ENCODE data around the gene SLC50A1.
A peak's percentile ranks its signal among the peaks of the same experiment; 100 is the strongest.

SLC50A1 gene, protein sequence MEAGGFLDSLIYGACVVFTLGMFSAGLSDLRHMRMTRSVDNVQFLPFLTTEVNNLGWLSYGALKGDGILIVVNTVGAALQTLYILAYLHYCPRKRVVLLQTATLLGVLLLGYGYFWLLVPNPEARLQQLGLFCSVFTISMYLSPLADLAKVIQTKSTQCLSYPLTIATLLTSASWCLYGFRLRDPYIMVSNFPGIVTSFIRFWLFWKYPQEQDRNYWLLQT

DNA sequence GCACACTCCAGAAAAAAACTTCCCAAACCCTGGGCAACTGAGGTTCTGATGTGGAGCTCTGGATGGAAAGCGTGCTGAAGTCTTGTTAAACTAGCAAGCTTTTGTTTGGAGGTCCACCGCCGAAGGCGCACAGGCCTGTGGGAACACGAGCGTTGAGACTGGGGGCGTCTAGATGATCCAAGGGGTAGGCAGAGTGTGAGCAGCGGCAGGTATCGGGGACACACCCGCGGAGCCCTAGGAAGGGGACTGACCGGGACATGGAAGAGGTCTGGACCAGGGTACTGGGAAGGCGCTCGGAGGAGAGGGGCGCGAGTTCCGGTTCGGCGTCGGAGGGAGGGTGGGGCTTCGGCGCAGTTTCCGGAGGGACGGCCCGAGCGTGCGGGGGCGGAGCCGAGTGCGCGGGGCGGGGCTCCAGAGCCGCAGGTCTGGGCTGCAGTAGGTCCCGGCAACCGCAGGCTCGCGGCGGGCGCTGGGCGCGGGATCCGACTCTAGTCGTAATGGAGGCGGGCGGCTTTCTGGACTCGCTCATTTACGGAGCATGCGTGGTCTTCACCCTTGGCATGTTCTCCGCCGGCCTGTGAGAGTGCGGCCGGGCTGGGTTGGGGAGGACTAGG is at the start of gene SLC50A1:
SLC50A1 (plus strand) TSS at position 438 of the 614 bp plus-strand sequence; CDS start at position 498, 60 bp downstream.
- DNase-seq, result peak; percentile 42 to 95 (median 88)

GRCh38 chr1:155086128-155086741 is 49.4 kb upstream of the SLC50A1 start:
- DNase-seq, result peak in 39 of 51 donors; percentile 17 to 81 (median 46)

- no peak for DNase-seq
Observed at GRCh38 chr1:155086856-155087535, 48.7 kb upstream of the SLC50A1 start.

- peak in 46 of 51 donors; percentile 19 to 83 (median 61) for DNase-seq
Observed at GRCh38 chr1:155091071-155092051, 44.3 kb upstream of the SLC50A1 start.

DNA sequence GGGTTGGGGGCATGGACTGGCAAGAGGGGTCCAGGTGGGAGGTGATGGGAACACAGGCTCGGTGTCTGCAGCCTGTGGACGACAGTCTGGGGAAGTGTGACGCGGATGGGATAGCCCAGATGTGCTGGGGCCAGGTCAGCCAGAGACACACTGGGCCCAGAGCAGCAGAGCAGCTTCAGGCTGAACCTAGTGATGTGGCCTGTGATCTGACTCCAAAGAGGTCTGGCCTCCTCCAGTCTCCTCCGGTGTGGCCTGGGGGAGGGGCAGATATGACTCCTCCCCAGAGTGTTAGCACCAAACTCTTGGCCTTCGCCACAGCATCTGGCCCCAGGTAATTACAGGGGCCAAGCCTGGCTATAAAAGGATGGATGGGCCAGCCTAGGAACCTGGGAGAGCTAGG is 43.5 kb upstream of the SLC50A1 start:
- DNase-seq, result no peak

DNA sequence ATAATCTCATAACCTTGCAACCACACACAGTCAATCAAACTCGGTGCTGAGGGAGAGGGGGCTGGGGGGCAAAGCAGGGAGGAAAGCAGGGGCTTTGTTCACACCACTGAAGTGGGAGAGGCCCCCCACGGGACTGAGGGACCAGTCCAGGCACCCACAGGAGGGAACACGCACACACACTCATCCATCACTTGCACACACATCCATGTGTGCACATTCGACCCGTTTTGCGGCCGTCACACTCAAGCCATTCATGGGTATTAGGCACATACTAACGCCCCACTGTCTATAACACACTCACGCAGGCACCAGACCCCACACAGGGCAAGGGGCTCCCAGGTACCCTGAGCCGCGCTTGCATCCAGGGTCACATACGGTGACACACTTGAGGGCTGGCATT is 43.0 kb upstream of the SLC50A1 start:
- no peak for DNase-seq

DNA sequence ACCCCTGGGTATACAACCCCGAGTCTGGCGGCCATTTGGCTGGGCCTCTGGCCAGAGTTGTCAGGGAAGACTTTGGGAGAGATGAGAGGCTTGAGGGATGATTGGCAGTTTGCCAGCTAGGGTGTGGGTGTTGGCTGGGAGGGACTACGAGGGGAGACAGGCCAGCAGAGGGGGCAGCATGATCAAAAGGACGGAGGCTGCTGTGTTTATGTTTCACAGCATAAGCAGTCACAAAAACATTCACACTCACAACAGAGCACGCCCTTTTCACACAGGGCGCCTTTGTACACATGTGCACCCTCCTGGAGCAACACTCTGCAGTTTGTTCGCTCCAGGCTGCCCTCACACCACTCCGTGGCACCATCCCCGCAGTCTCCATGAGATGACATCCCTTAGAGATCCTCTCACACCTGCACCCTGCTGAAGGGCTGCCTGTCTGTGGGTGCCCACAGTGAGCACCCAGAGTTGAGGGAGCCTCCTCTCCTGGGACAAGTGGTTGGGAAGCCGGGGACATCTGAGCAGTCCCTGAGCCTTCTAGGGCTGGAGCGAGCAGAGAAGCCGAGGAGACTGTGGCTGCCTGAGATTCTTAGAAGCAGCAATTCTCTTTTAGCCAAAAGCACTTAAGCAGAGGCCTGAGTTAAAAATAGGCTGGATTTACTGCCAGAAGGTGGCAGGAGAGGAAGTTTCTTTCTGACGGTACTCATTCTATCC is 41.6 kb upstream of the SLC50A1 start:
- DNase-seq, result peak in 26 of 51 donors; percentile 16 to 79 (median 44)

DNA sequence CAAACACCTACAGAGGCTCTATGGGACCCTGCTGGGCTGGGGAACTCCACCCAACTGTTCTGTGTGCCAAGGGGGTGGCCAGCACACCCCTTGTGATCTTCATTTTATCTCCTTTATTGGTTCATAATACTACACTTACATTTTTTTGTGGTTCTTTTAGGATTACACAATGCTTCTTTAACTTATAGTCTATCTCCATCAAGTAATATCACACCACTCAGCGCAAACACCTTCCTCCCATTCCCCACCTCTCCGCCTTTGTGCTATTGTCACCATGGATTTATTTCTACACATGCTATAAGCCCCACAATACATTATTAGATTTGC is 41.1 kb upstream of the SLC50A1 start:
- no peak for DNase-seq

DNA sequence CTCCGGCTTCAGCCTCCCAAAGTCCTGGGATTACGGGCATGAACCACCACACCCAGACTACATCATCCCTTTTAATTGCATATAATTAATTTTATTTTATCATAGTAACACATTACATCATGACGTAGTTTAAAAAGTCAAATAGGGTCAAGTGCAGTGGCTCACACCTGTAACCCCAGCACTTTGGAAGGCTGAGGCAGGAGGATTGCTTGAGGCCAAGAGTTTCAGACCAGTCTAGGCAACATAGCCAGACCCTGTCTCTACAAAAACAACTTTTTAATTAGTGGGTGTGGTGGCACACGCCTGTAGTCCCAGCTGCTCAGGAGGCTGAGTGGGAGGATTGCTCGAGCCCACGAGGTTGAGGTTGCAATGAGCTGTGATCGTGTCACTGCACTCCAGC is 36.3 kb upstream of the SLC50A1 start:
- DNase-seq, result no peak

GRCh38 chr1:155103325-155103724 is 32.3 kb upstream of the SLC50A1 start:
- no peak for DNase-seq

DNA sequence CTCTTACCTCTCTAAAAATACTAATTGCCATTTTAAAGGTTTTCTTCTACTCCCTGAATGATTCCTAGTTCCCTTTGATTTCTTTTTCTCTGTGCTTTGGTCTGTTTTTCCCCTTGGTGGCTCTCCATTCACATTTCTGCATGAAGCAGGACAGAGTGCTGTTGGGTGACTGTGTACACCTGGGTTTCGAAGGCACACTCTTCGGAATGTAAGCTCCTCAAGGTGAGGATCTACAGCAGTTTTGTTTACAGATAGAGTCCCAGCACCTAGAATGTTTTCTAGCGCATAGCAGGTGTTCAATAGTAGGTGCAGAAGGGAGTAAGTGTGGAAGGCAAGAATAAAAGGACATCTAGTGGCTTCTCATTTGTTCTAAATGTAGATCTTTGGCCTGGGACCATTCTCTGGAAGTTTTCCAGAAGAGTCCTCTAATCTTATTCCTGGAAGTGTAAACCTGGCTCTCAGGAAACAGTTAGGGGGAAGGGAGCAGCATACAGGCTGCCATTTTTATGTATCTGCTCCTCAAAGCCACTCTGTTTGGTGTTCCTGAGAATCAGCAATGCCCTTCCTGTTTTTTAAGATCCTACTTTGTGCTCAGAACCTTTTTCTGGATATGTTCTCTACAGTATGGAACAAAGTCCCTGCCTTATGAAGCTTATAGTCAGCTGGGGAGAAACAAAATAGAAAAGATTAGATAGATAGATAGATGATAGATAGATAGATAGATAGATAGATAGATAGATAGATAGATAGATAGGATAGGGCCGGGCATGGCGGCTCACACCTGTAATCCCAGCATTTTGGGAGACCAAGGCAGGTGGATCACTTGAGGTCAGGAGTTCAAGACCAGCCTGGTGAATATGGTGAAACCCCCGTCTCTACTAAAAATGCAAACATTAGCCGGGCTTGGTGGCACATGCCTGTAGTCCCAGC is 30.8 kb upstream of the SLC50A1 start:
- no peak for DNase-seq

DNA sequence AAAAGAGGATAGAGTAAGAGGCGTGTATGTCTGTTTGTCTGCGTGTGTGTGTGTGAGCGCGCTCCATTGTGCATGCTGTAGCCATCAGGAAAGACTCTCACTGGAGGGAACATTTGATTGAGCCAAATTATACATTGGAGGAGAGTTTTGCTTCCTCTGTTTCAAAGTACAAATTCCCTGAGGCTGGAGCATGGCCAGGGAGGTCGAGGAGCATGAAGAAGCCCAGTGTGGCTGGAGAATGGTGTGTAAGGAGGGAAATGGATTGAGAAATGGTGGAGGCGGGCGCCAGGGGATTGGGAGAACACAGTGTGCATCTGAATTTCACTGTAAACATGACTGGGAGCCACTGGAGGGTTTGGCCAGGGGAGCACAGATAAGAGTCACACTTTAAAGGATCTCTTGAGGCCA is 30.0 kb upstream of the SLC50A1 start:
- DNase-seq, result no peak

DNA sequence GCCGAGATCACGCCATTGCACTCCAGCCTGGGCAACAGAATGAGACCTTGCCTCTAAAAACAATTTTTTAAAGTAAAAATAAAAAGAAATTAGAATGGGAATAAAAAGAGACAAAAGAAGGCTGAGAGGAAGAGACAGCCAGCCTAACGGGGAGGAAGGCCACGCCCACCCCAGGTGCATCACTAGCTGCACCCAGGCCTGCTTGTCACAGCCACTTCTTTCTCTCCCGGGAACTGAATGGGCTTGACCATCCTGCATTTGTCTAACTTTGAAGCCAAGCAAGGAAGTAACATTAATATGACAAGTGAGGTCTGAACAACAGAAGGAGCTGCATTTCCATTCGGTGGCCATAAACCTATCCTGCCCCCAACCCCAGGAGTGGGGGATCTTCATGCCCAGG is 28.8 kb upstream of the SLC50A1 start:
- no peak for DNase-seq

- DNase-seq, result no peak
Observed at GRCh38 chr1:155107309-155108264, 28.1 kb upstream of the SLC50A1 start.

DNA sequence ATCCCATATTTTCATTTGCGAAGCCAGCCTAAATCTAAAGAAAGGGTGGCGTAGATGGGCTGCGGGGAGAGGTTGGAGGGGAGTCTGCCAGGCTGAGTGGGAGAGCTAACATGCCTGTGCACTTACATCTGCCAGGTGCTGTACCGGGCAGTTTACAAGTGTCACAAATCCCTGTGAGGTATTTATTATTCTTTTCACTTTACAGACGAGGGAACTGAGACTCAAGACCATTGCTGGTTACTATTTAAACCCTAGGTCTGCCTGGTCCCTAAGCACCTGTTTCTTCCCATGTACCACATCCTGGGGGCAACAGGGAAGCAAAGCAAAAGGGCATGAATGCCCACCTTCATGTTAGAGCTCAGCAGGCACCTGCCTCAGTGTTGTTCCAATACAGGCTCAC is 27.4 kb upstream of the SLC50A1 start:
- no peak for DNase-seq

DNA sequence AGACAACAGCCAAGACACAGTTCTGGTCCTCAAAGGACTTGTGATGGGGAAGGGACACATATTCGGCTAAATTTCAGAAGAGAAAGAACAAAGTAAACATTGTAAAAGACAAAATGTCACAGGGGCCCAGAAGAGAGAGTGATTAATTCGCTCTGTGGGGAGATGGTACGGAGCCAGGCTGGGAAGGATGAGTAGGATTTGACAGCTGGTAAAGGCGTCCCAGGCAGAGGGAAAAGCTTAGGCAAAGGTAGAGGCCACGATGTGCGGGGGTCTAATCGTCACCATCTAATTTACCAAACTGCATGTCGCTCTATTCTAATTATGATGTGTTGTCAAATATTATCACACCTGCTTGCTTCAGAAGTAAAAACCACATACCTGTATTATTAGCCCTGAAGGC is 25.3 kb upstream of the SLC50A1 start:
- DNase-seq, result no peak

DNA sequence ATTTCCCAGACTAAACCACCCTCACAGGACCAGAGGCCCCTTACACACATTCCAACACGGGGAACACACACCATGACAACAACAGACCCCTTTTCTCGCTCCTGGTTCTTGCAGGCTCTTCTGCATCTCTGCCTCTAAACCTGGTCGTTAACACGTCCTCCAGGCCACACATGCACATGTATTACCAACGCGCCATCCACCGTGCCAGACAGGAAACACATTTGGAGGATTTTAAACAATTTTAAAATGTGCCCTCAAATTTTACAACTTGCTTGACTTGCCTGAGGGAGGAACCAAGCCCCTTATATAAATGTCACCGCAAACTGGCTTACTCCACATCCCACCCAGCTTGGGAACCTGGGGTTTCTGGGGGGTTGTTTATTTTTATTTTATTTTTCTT is 24.8 kb upstream of the SLC50A1 start:
- DNase-seq, result no peak

- no peak for DNase-seq
Observed at GRCh38 chr1:155113450-155113980, 22.1 kb upstream of the SLC50A1 start.
